GM12892 (cell line): Measurements from ENCODE around the gene ATOH8.

Experiments
- POLR2A ChIP-seq: IDR thresholded peaks from 2 replicates; pipeline ENCODE4 v1.6.1; 2011; ENCODE audit warnings: low read depth, low read length, control low read depth
- POLR2AphosphoS5 ChIP-seq: IDR thresholded peaks from 2 replicates; pipeline ENCODE4 v1.6.1; 2011; ENCODE audit warnings: low read depth, low read length, control low read depth
- TAF1 ChIP-seq: IDR thresholded peaks from 2 replicates; pipeline ENCODE4 v1.6.1; 2011; ENCODE audit warnings: low read depth, mild to moderate bottlenecking, control low read depth, low read length, borderline replicate concordance

GRCh38 chr2:85732467-85733120, 21.2 kb upstream of the ATOH8 start:
- no peak for TF ChIP-seq POLR2A
- TF ChIP-seq POLR2AphosphoS5: no peak
- no peak for TF ChIP-seq TAF1
